MCF 10A (cell line): Measurements from ENCODE around the gene SOX9. TPM values are rescaled to one million over a fixed set of nuclear protein-coding genes. Genes with fewer than 3 reads are reported as not detected.
A peak's percentile ranks its signal among the peaks of the same experiment; 100 is the strongest.

ENCODE experiments used
- BruUV-seq: library from RNA; stranded (reverse); fragments of 400-500 nt; replicated peaks from 2 replicates; lab custom pipeline; 2021; lab: Mats Ljungman, UMichigan
- CTCF ChIA-PET: fragments of 300-600 bp; sonication (Branson Sonifier 250); formaldehyde crosslinking; extraction: SDS; loops from one replicate; lab custom pipeline; 2021; ENCODE audit warnings: antibody characterized with exemption, inconsistent platforms; lab: Yijun Ruan, JAX
- POLR2A ChIA-PET: fragments of 300-600, 350-650 bp; sonication (Branson Sonifier 250); formaldehyde crosslinking; extraction: SDS; loops from one replicate; lab custom pipeline; 2020; ENCODE audit warnings: antibody characterized with exemption, inconsistent platforms; lab: Yijun Ruan, JAX
- DNase-seq: peaks from one replicate; pipeline ENCODE4 v3.0.0-alpha.2; 2018; ENCODE audit not compliant: unreplicated experiment
- H3K27ac Mint-ChIP-seq: one replicate; pipeline ENCODE4 v1.8.0; 2022; ENCODE audit warnings: mild to moderate bottlenecking, low read depth, mixed read lengths; ENCODE audit not compliant: unreplicated experiment
- H3K27me3 Mint-ChIP-seq: one replicate; pipeline ENCODE4 v1.8.0; 2022; ENCODE audit warnings: mixed read lengths; ENCODE audit not compliant: insufficient read depth, unreplicated experiment
- H3K36me3 Mint-ChIP-seq: one replicate; pipeline ENCODE4 v1.8.0; 2022; ENCODE audit warnings: mild to moderate bottlenecking, moderate library complexity, mixed read lengths; ENCODE audit not compliant: insufficient read depth, unreplicated experiment
- H3K4me1 Mint-ChIP-seq: one replicate; pipeline ENCODE4 v1.8.0; 2022; ENCODE audit warnings: mixed read lengths; ENCODE audit not compliant: insufficient read depth, unreplicated experiment
- H3K4me3 Mint-ChIP-seq: one replicate; pipeline ENCODE4 v1.8.0; 2022; ENCODE audit warnings: mild to moderate bottlenecking, moderate library complexity, mixed read lengths; ENCODE audit not compliant: unreplicated experiment
- H3K9me3 Mint-ChIP-seq: one replicate; pipeline ENCODE4 v1.8.0; 2022; ENCODE audit warnings: mixed read lengths; ENCODE audit not compliant: unreplicated experiment
- intact Hi-C: fragments of 100-400 bp; cut with micrococcal nuclease; formaldehyde crosslinking; loops from 2 replicates; pipeline ENCODE4 v1.14.1; 2022
- total RNA-seq: library from RNA; stranded (reverse); gene quantifications from 2 replicates; pipeline ENCODE4 v1.2.3, GENCODE V29; 2022
- TF ChIP-seq, protein P1 (sequence below): fragments of 200-600 bp; IDR thresholded peaks from one replicate; pipeline ENCODE4 v1.8.0; 2022; ENCODE audit warnings: antibody characterized with exemption, mild to moderate bottlenecking; ENCODE audit not compliant: unreplicated experiment

Gene SOX9
- total RNA-seq, 1 experiment from 2014 or later, result 2.6 TPM

DNA sequence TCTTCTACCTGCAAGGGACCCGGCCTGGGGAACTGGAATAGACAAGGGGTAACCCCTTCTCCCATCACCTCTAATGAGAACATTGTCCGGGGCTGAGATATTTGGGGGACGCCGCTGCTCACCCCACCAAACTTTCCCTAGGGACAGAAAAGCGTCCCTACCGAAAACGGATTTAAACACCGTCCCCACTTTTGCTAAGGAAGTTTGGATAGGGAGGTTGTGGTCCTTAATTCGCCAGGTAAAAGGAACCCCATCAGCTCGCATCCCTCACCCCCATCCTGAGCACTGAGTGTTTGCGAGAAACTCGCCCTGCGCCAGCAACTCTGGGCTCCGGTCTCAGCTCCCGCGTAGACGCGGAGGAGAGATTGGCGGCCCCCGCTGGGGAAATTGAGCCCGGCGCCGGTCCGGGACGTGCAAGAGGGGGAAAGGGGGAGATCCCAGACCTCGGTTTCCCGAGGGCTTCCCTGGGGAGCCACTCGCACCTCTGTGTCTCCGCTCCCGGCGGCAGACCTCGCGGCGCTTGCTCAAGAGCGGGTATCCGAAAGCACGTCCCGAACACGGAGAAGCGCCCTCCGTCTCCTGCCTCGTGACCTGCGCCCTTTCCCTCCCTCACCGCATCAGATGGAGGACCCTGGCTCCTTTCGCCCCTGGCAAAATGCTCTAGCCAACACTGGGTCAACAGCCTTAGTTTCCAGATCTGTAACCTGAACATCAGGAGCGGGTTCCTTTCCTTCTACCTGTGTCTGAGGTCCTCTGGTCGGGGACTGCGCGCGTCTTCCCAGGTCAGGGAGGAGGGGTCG is 3.1 kb upstream of the SOX9 start:
- TF ChIP-seq, protein P1, sequence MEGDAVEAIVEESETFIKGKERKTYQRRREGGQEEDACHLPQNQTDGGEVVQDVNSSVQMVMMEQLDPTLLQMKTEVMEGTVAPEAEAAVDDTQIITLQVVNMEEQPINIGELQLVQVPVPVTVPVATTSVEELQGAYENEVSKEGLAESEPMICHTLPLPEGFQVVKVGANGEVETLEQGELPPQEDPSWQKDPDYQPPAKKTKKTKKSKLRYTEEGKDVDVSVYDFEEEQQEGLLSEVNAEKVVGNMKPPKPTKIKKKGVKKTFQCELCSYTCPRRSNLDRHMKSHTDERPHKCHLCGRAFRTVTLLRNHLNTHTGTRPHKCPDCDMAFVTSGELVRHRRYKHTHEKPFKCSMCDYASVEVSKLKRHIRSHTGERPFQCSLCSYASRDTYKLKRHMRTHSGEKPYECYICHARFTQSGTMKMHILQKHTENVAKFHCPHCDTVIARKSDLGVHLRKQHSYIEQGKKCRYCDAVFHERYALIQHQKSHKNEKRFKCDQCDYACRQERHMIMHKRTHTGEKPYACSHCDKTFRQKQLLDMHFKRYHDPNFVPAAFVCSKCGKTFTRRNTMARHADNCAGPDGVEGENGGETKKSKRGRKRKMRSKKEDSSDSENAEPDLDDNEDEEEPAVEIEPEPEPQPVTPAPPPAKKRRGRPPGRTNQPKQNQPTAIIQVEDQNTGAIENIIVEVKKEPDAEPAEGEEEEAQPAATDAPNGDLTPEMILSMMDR, result no peak
- H3K36me3 Mint-ChIP-seq, result no peaks in the 10 kb centered on the region
- intact Hi-C loops, result loop anchor here (1.0 to 2.0 kb wide), 5 partner anchors 158 to 1350 kb away; no protein-coding TSS in a partner anchor
- no TSS peak for BruUV-seq
- peak overlapping the region; percentile 64 for H3K4me3 Mint-ChIP-seq
- CTCF ChIA-PET, result interaction anchor here (0.7 to 1.7 kb wide), 5 partner anchors 22 to 879 kb away, joined by 3 to 7 read pairs (median 4); no protein-coding TSS in a partner anchor
- no peaks in the 10 kb centered on the region for H3K9me3 Mint-ChIP-seq
- POLR2A ChIA-PET, result interaction anchor here (0.7 to 2.1 kb wide), 2 partner anchors 644 to 1012 kb away, joined by 3 to 6 read pairs; no protein-coding TSS in a partner anchor
- no peak overlapping the region for H3K27ac Mint-ChIP-seq
- no peak for DNase-seq
- no peaks in the 10 kb centered on the region for H3K27me3 Mint-ChIP-seq
- H3K4me1 Mint-ChIP-seq, result peaks cover 9% of the 10 kb centered on the region

DNA sequence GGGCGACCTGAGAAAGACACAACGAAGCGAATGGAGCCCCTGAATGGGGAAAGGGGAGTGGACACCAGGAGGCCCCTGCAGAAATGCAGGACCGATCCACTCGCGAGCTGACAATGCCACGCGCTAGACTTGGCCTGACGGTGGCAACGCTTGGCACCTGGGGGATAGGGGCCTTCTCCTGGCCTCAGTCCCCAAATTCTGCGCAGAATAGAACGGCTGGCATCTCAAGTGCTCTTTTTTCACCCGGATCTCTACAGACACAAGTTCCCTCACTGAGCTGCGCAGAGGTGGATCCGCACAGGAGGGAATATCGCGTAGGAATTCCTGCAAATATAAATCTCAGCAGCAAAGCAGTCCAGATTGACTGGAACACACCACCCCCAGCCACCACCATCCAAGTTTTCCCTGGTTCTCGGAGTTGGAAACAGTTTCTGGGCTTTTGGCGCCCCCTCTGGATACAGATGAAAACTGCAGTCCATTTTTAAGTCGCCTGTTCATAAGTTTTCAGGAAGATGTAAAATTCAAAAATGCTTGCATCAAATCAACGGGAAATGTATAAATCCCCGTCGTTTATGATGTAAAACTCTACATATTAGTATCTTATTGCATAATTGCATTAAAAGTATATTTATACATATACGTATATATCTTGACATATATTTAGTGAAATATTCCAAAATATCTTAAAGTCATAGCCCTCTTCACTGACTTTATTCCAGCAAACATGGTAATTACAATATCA is 2.3 kb upstream of the SOX9 start:
- intact Hi-C loops, result loop anchor here (1.0 to 2.0 kb wide), 5 partner anchors 159 to 1351 kb away; no protein-coding TSS in a partner anchor
- no TSS peak for BruUV-seq
- Mint-ChIP-seq H3K36me3 (no peaks in the 10 kb centered on the region), H3K9me3 (no peaks in the 10 kb centered on the region), H3K27me3 (no peaks in the 10 kb centered on the region), H3K4me3 (peak overlapping the region; percentile 64), H3K27ac (no peak overlapping the region), H3K4me1 (peaks cover 14% of the 10 kb centered on the region)
- DNase-seq, result peak; percentile 85
- ChIA-PET POLR2A (interaction anchor here (2.1 kb wide), 1 partner anchor 645 kb away, joined by 6 read pairs; no protein-coding TSS in a partner anchor), CTCF (interaction anchor here (0.7 to 1.7 kb wide), 9 partner anchors 7 to 879 kb away, joined by 3 to 7 read pairs (median 3); no protein-coding TSS in a partner anchor)
- TF ChIP-seq, protein P1, result peak; percentile 87

DNA sequence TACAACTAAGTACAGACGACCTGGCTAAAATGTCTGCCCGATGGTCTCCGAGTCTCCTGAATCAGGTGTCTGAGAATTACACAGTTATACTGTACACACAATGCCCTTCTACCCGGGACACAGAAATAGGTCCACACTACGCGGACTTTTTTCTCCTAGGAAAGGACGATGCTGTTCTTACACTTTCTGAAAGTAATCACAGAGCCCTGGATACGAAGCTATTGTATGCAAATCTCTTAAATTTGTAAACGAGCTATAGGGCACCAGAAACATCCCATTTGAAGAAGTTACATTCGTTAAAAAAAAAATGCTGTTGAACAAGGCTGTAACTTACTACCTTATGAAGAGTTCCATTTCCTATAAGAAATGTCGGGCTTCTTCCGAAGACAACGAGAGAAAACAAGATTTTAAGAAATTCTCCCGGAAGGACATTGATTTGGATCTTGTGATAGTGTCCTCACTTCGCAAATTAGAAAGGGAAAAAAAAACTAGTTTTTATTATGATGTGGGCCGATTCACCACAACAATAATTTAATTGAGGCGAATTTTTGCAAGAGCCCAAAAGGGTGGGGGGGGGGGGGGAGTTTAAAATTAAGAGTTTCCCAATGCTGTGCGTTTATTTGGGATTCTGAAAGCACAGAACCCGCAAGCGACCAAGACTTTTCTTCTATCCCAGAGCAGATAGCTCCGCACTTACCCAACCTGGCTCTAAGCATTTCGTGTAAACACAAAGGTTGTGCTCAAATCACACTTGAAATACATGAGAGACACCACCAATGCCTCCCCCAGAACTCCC is 1.5 kb upstream of the SOX9 start:
- H3K4me3 Mint-ChIP-seq, result peak overlapping the region; percentile 97
- TF ChIP-seq, protein P1, result no peak
- H3K36me3 Mint-ChIP-seq, result no peaks in the 10 kb centered on the region
- H3K27me3 Mint-ChIP-seq, result no peaks in the 10 kb centered on the region
- intact Hi-C loops, result loop anchor here (2.0 kb wide), 1 partner anchor 354 kb away; no protein-coding TSS in a partner anchor
- no peak overlapping the region for H3K27ac Mint-ChIP-seq
- BruUV-seq, result no TSS peak
- H3K9me3 Mint-ChIP-seq, result no peaks in the 10 kb centered on the region
- CTCF ChIA-PET, result interaction anchor here (0.6 to 1.7 kb wide), 13 partner anchors 8 to 1352 kb away, joined by 3 to 7 read pairs (median 3); no protein-coding TSS in a partner anchor
- DNase-seq, result no peak
- H3K4me1 Mint-ChIP-seq, result peaks cover 19% of the 10 kb centered on the region
- POLR2A ChIA-PET, result interaction anchor here (1.0 to 2.1 kb wide), 3 partner anchors 145 to 1352 kb away, joined by 3 to 7 read pairs (median 6); no protein-coding TSS in a partner anchor
